ENCODE results near the gene CTTN.

CTTN gene

GRCh38 chr11:70463478-70464255 lies 65.3 kb downstream of the CTTN start:
- Histone ChIP-seq H3K4me1 (no peaks in the 10 kb centered on the region), H3K36me3 (no peaks in the 10 kb centered on the region), H3K4me3 (no peak overlapping the region), H3K9me3 (no peaks in the 10 kb centered on the region), H3K27ac (no peak overlapping the region), H3K27me3 (peaks cover 0 to 52% of the 10 kb centered on the region in 2 donors)
- intact Hi-C loops (cut with DNase I; ENCODE audit: low total_unique reads), result no loop called here
- TF ChIP-seq, protein P1, sequence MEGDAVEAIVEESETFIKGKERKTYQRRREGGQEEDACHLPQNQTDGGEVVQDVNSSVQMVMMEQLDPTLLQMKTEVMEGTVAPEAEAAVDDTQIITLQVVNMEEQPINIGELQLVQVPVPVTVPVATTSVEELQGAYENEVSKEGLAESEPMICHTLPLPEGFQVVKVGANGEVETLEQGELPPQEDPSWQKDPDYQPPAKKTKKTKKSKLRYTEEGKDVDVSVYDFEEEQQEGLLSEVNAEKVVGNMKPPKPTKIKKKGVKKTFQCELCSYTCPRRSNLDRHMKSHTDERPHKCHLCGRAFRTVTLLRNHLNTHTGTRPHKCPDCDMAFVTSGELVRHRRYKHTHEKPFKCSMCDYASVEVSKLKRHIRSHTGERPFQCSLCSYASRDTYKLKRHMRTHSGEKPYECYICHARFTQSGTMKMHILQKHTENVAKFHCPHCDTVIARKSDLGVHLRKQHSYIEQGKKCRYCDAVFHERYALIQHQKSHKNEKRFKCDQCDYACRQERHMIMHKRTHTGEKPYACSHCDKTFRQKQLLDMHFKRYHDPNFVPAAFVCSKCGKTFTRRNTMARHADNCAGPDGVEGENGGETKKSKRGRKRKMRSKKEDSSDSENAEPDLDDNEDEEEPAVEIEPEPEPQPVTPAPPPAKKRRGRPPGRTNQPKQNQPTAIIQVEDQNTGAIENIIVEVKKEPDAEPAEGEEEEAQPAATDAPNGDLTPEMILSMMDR (IDR thresholded peaks at IDR 0.05), result no peak
- no peak for DNase-seq

DNA sequence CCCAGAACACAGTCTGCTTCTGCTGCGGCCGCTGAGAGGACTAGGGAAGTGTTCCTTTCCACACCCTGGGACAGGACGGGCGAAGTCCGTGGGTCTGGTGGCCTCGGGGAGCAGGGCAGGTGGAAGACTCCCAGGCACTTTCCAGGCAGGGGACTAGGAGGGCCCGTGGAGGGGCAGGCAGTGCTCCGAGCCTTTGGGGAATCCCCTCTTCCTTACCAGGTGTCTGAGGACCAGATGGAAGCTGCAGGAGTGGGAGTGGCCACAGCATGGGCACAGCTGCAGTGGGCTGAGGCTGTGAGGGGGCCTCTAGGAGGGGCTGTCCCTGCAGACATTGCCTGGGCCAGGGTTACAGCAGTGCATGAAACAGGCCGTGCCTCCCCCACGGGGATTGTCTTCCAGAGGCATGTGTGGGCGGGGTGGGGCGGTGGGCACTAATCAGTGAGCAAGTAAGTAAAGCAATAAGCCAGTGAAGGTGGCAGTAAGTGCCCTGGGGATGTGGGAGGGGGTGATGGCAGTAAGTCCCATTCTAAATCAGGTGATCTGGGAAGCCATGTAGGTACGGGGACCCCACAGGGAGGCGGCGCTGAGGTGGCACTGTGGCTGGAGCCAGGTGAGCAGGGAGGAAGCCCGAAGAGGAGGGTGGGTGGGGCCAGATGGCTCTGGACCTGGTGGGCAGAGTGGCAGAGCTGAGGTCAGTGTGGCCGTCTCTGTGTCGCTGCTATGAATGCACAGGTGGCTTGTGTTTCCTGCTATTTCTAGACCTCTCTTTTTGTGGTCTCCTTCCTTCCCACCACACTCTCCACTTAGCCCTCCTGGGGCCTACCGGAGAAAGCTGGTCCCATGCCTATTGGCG lies 66.4 kb downstream of the CTTN start:
- H3K4me1 ChIP-seq, result no peaks in the 10 kb centered on the region
- TF ChIP-seq, protein P1 (IDR thresholded peaks at IDR 0.05), result no peak
- no peak overlapping the region for H3K27ac ChIP-seq
- intact Hi-C loops (cut with DNase I; ENCODE audit: low total_unique reads), result loop anchor here (5.0 kb wide), 1 partner anchor 293 kb away; no protein-coding TSS in a partner anchor
- peaks cover 0 to 52% of the 10 kb centered on the region in 2 donors for H3K27me3 ChIP-seq
- DNase-seq, result no peak
- H3K36me3 ChIP-seq, result no peaks in the 10 kb centered on the region
- no peak overlapping the region for H3K4me3 ChIP-seq
- H3K9me3 ChIP-seq, result no peaks in the 10 kb centered on the region

GRCh38 chr11:70466154-70466553 lies 67.8 kb downstream of the CTTN start:
- intact Hi-C loops (cut with DNase I; ENCODE audit: low total_unique reads), result loop anchor here (5.0 kb wide), 1 partner anchor 291 kb away; no protein-coding TSS in a partner anchor
- TF ChIP-seq, protein P1 (IDR thresholded peaks at IDR 0.05), result no peak
- no peak for DNase-seq

GRCh38 chr11:70466596-70466995 lies 68.3 kb downstream of the CTTN start:
- intact Hi-C loops (cut with DNase I; ENCODE audit: low total_unique reads), result loop anchor here (5.0 kb wide), 1 partner anchor 291 kb away; no protein-coding TSS in a partner anchor
- no peak overlapping the region for H3K4me3 ChIP-seq
- H3K27me3 ChIP-seq, result peaks cover 0 to 40% of the 10 kb centered on the region in 2 donors
- TF ChIP-seq, protein P1 (IDR thresholded peaks at IDR 0.05), result no peak
- no peaks in the 10 kb centered on the region for H3K9me3 ChIP-seq
- no peaks in the 10 kb centered on the region for H3K4me1 ChIP-seq
- no peak for DNase-seq
- H3K27ac ChIP-seq, result no peak overlapping the region
- no peaks in the 10 kb centered on the region for H3K36me3 ChIP-seq

More at GRCh38 chr11:70466154-70466553, 67.8 kb downstream of the CTTN start:
- no peaks in the 10 kb centered on the region for H3K36me3 ChIP-seq
- no peaks in the 10 kb centered on the region for H3K4me1 ChIP-seq
- H3K9me3 ChIP-seq, result no peaks in the 10 kb centered on the region
- no peak overlapping the region for H3K27ac ChIP-seq
- peaks cover 0 to 44% of the 10 kb centered on the region in 2 donors for H3K27me3 ChIP-seq
- H3K4me3 ChIP-seq, result no peak overlapping the region

GRCh38 chr11:70467201-70468085 lies 69.1 kb downstream of the CTTN start:
- intact Hi-C loops (cut with DNase I; ENCODE audit: low total_unique reads), result loop anchor here (5.0 kb wide), 1 partner anchor 290 kb away; no protein-coding TSS in a partner anchor
- peak in 1 of 2 donors; percentile 66 for DNase-seq
- H3K27ac ChIP-seq, result no peak overlapping the region
- TF ChIP-seq, protein P1 (IDR thresholded peaks at IDR 0.05), result peak; percentile 71 to 83
- H3K9me3 ChIP-seq, result no peaks in the 10 kb centered on the region
- H3K4me3 ChIP-seq, result no peak overlapping the region
- H3K27me3 ChIP-seq, result peaks cover 0 to 36% of the 10 kb centered on the region in 2 donors
- H3K4me1 ChIP-seq, result no peaks in the 10 kb centered on the region
- H3K36me3 ChIP-seq, result no peaks in the 10 kb centered on the region

All from tibial artery (tissue), 4 donors.